Urothelium cell line (cell line): Measurements from ENCODE around the gene MAML2.

Source experiments
- DNase-seq: peaks from one replicate; pipeline ENCODE4 v3.0.0; 2011; ENCODE audit warnings: low spot score, mixed read lengths
- FAIRE-seq: peaks from 2 replicates; lab custom pipeline; 2011; peaks lifted over from hg19 to GRCh38; lab: Jason Lieb, UNC

MAML2 gene

DNA sequence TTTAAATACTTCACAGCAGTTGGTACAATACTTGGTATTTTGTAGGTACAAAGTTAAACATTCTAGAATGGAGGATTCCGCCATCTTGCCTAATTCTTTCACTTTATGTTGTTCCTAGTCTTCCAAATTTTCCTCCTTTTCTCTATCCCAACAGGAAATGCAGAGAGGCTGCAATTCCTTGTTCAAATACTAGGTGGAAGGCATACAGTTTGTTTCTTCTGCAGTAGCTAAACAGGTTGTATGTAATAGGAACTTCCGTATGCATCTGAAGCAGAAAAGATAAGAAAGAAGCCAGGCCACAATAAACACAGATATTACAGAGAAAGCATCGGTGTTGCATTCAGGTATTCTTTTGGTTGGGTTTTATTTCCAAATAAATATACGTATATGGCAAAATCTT lies 232.7 kb downstream of the MAML2 start:
- DNase-seq (no peak), FAIRE-seq (no peak)

- DNase-seq = no peak
- no peak for FAIRE-seq
These were observed 233.5 kb downstream of the MAML2 start for GRCh38 chr11:96109331-96110030.

GRCh38 chr11:96107143-96107824 lies 235.7 kb downstream of the MAML2 start:
- no peak for DNase-seq
- FAIRE-seq = no peak

DNA sequence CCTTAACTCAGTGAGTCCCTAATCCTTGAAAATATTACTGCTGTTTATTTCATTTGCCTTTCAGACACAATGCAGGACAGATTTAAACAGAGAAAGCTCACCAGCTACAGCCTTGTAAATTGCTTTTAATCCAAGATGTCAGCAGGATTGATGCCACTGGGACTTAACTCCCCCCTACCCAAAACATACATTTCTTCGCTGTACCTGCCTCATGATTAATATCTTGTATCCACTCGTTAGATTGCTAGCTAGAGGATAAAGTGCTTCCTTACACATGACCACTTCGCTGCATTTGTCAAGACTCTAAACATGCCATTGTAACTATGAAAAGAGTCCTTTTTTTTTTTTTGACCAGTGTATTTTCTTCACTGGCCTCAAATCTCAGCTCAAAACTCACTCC lies 236.3 kb downstream of the MAML2 start:
- no peak for DNase-seq
- no peak for FAIRE-seq

DNA sequence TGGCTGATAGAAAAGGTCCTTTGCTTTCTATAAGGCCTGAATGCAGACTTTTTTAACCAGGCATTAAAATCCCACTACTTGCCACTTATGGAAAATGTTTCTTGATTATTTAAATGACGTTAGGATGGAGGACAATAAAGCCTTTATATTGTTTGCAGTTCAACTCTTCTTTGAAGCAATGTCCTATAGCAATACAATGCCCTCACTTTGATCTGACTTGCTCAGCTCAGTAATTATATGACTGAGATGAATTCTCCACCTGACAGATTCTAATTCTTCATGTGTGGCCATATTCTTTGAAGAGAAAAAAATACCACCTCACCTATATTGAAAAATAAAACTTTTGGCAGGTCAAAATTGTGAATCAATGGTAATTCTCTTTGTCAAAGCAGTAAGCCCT lies 237.1 kb downstream of the MAML2 start:
- no peak for DNase-seq
- FAIRE-seq = no peak

DNA sequence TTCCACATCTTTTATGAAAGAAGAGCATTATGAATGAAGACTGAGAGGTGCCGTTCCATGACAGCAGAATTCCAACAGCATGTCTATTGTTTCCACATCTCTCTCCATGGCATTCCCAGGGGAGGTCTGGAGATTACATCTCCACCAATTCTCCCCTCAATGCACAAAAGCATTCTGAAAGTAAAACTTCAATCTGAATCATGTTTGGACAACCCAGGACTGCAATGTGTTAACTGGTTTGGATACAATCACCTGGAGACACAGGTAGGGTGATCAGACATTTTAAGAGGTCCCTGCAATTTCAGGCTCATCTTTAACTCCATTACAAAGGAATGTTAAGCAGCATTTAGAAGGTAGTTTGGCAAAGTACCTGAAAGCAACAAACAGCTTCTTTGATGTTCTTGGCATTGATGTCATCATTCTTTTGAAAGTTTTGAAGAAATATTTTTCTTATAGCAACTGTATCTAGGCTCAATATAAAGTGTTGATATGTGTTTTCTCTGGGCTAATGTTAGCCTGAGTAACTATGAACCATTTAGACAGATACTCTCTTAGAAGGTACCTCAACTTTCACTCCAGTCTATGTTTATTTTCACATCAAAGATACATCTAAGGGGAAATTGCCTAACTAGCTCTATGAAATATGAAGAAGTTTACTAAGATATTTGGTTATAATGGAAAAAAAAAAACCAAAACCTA lies 237.6 kb downstream of the MAML2 start:
- FAIRE-seq = no peak
- DNase-seq = no peak

DNA sequence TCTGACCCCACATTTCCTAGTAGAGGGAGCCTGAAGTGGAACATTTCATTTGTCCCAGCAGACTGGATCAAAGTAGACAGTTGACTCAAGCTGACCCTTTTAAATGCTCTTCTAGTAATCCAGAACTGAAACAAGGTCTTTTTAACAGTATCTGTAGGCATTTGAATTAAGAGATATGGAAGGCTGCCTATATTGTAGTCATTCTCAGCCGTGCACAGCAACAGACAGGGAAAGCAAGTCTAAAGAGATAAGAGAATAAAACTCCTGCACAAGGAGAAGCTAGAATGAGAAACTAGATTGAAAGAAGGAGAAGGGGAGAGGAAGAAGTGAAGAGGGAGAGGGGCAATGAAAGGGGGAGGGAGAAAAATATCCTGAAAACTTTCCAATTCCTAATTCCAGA lies 238.5 kb downstream of the MAML2 start:
- FAIRE-seq = no peak

GRCh38 chr11:96103721-96104120 lies 239.3 kb downstream of the MAML2 start:
- FAIRE-seq (no peak), DNase-seq (no peak)

More for the DNA sequence above, 238.5 kb downstream of the MAML2 start:
- DNase-seq = no peak

GRCh38 chr11:96103102-96103501 lies 239.9 kb downstream of the MAML2 start:
- no peak for FAIRE-seq
- no peak for DNase-seq

DNA sequence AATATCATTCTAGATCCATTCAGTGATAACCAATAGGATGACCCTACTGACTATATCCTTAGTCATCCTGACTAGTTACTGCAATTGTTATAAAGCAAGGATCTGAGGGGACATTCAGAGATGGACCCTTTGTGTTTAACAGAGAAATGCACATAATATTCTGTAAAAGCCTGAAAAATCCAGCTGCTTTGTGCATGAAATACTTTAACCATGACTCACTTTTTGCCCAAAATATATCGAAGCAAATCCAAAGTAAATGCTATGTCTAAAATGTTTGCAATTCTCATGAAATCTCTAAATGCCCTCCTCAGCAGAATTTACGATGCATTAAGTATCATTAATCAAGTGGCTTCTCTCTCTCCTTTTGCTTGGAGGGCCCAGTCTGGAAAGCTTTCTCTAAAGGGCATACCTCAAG lies 240.3 kb downstream of the MAML2 start:
- FAIRE-seq = no peak
- peak; percentile 23 for DNase-seq

- no peak for FAIRE-seq
- DNase-seq = no peak
These were observed 241.8 kb downstream of the MAML2 start for GRCh38 chr11:96101146-96101545.

- DNase-seq (peak; percentile 52), FAIRE-seq (no peak)
These were observed 244.3 kb downstream of the MAML2 start for GRCh38 chr11:96098511-96099241.

DNA sequence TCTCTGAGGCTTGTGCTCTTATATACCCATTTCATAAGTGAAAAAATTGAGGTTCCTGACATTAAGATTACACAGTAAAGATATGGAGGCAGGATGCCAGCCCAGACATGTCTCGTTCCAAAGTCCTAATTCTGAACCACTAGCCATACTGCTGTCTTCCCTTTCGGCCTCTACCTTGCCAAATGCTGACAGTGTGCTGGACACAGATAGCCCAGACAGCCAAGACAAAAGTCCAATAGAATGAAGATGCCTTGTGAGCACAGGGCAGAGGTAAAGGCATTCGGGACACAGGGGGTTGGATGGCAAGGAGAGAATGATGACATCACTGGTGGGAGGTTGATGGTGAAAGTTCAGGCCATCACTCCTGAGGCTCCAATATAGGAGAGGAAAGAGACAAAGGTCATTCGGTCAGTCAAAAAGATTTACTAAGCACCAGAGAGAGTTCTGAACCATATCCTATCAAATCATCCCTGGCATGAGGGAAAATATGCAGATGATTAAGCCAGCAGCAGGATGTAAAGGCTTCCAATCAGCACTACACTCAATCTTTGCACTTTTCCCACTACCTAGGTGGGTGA lies 245.1 kb downstream of the MAML2 start:
- FAIRE-seq (no peak), DNase-seq (no peak)

DNA sequence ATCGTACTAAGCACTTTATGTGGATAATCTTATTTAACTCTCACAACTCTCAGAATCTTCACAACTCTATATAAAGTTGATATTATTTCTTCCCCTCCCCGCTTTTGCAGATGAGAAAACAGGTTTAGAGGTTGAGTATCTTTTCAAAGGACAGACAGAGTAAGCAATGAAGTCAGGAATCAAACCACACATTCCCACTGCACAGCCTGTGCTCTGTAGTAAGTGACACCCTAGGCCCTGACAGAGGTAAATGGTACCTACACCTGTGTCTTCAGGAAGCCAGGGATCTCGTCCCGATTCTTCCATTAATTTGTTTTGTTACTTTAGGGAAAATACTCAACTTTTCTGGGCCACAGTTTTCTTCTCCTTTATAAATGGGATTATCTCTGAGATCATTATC lies 246.6 kb downstream of the MAML2 start:
- DNase-seq (no peak), FAIRE-seq (no peak)

DNA sequence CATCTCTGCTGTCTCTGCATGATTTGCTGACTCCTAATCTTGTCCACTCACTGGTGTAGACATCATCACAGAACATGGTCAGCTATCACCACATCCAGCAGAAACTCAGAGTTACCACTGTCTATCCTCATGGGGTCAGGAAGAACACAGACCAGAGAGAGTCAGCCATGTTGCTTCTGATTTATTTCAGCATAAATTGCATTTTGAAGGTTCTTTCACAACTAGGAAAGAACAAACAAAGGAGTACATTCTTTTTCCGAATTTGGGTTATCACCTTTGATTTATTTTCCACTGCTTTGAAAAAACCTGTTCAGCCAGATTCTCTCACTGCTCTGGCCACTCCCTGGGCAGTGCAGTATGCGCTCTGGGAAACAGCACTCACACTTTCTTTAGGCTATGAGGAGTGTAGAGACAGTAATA lies 247.1 kb downstream of the MAML2 start:
- FAIRE-seq = no peak

DNA sequence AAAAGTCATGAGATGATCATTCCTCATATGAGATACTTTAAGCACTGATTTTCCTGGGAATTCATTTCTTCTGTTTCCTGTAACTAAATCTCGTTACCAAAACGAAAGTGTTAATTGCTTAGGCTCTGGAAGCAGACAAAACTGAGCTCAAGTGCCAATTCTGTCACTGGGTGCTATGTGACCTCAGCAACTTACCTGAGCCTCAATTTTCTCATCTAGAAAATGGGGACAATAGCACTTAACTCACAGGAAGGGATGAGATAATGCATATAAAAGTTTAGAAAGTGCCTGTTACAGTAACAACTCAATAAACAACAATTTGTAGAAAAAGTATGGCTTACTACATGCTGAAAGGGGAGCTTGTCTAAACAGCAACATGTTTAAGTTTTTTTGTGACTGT lies 248.8 kb downstream of the MAML2 start:
- FAIRE-seq (no peak), DNase-seq (no peak)

More for the DNA sequence above, 247.1 kb downstream of the MAML2 start:
- no peak for DNase-seq

DNA sequence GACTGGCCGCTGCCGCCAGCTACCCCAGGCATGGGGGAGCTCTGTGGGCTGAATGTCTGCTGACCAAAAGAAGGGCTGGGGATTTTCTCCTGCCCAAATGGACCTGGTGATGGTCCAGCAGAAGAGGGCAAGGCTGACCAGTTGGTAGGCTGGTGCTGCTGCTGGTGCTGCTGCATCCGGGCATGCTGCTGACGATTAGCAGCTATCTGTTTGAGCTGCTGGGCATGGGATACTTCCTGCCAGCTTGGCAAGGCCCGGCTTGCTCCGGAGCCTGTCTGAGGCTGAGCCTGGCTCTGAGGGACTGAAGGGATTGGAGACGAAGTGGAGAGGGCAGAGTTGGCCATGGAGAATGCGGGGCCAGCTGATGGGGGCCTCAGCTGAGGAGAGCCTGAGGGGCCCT lies 250.5 kb downstream of the MAML2 start:
- no peak for DNase-seq
- no peak for FAIRE-seq

DNA sequence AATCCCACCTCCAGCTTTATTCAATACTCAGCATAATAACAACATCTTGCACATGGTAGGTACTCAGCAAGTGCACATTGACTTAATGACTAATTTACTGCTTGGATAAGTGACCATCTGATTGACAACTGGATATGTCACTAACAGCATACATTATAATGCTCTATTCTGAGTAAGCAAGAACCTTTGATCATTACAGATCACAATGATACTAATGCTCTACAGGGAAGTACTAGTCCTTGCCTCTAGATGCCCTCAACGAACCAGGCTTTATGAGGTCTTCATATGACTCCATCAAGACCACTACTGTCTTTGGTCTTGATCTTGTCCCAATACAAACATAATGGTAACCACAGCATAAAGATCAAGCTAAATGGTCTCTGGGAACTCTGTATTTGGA lies 251.5 kb downstream of the MAML2 start:
- no peak for DNase-seq
- FAIRE-seq = no peak

DNA sequence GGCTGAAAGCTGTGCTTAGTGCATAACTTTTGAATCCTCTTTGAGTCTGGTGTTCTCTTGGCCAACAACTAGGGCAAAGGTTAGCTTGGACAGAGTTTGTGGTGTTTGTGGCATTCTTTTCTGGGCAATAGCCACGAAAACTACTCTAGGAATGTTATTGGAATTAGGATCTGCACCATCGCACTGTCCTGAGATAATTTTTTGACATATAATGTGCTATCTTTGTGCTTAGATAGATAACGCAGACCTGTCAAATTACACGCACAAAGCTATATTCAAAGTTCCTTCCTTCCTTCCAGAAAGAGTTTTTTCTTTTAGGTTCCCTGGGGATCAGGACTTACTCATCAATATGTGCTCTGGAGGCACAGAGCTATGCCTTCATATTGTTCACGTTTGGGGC lies 252.3 kb downstream of the MAML2 start:
- peak; percentile 39 for DNase-seq
- no peak for FAIRE-seq

DNA sequence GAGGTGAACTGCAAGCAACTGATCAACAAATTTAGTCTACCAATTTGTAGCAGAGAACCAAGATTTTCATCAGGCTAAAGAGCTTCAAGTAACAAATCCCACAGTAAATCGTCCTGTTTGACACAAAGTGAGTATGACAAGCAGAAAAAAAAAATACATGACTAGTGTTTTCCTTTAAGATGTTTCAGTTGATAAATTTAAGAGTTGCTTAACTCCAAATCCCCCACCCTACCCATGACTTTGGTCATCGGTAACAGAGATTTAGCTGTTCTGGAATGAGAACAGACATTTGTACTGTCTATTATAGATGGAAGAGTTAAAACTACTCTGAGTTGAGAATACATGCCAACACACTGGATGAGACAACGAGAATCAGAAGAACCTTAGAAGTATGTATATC lies 254.1 kb downstream of the MAML2 start:
- DNase-seq (no peak), FAIRE-seq (no peak)

DNA sequence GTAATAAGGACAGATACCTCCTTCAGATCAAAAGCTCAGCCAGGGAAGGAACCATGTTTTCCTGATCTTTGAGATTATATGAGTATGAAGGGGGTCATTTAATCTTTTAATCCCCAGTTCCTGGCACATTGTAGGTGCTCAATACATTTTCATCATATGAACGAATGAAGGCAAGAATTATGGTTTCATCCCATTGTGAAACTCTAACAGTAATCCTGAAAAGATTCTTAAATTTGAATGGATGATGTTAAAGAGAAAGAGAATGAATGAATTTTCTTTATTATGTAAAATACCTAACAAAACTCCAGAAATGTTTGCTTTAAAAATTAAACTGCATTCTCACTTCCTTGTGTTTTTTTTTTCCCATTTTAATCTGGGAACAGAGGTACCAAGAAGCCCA lies 256.9 kb downstream of the MAML2 start:
- no peak for FAIRE-seq
- no peak for DNase-seq
